Osteoblast (primary cell): ENCODE measurements around the gene AK8. TPM values are rescaled to one million over a fixed set of nuclear protein-coding genes. Genes with fewer than 3 reads are reported as not detected.

ENCODE experiments used
- DNase-seq: peaks from one replicate; pipeline ENCODE4 v3.0.0; 2011; ENCODE audit warnings: low spot score, mixed read lengths; ENCODE audit not compliant: insufficient read length; ENCODE audit errors: missing footprints
- H2AFZ ChIP-seq: 2 replicates; pipeline ENCODE4 v1.6.0; 2011; ENCODE audit warnings: mild to moderate bottlenecking, low read length
- H3K27ac ChIP-seq: 2 replicates; pipeline ENCODE4 v1.5.1; 2011; ENCODE audit warnings: mild to moderate bottlenecking, low read depth, low read length, moderate library complexity
- H3K27me3 ChIP-seq: 2 replicates; pipeline ENCODE4 v1.6.0; 2012; ENCODE audit warnings: mild to moderate bottlenecking, control low read depth, inconsistent platforms, low read length, moderate library complexity; ENCODE audit not compliant: insufficient read depth
- H3K36me3 ChIP-seq: 2 replicates; pipeline ENCODE4 v1.5.1; 2011; ENCODE audit warnings: mild to moderate bottlenecking, low read length, control low read depth, moderate library complexity; ENCODE audit not compliant: insufficient read depth
- H3K4me1 ChIP-seq: 2 replicates; pipeline ENCODE4 v1.5.1; 2011; ENCODE audit warnings: mild to moderate bottlenecking, low read length, control low read depth, moderate library complexity; ENCODE audit not compliant: insufficient read depth
- H3K4me2 ChIP-seq: 2 replicates; pipeline ENCODE4 v1.6.0; 2011; ENCODE audit warnings: mild to moderate bottlenecking, low read length; ENCODE audit not compliant: insufficient read depth
- H3K4me3 ChIP-seq: fragments of 200-600 bp; sonication (generic); 3 replicates; pipeline ENCODE4 v1.5.1; 2012; ENCODE audit warnings: mild to moderate bottlenecking, low read length, inconsistent platforms; ENCODE audit not compliant: insufficient read depth
- H3K79me2 ChIP-seq: 2 replicates; pipeline ENCODE4 v1.6.0; 2012; ENCODE audit warnings: mild to moderate bottlenecking, low read length, control low read depth, inconsistent platforms; ENCODE audit not compliant: insufficient read depth
- H3K9me3 ChIP-seq: 2 replicates; pipeline ENCODE4 v1.5.1; 2011; ENCODE audit warnings: low read depth, low read length, control low read depth
- H4K20me1 ChIP-seq: 2 replicates; pipeline ENCODE4 v1.6.0; 2012; ENCODE audit warnings: mild to moderate bottlenecking, low read length, control low read depth; ENCODE audit not compliant: insufficient read depth
- total RNA-seq: library from RNA; depleted of rRNA; stranded (reverse); fragments of >200 nt; gene quantifications from 2 replicates; pipeline ENCODE4 v1.2.3, GENCODE V29; 2012
- TF ChIP-seq, protein P1 (sequence below): IDR thresholded peaks from 2 replicates; pipeline ENCODE4 v1.5.1; 2011; ENCODE audit warnings: mild to moderate bottlenecking, low read depth, low read length, moderate library complexity; ENCODE audit errors: extremely low read depth

Gene AK8
- total RNA-seq, 1 donor = 1.1 TPM

DNA sequence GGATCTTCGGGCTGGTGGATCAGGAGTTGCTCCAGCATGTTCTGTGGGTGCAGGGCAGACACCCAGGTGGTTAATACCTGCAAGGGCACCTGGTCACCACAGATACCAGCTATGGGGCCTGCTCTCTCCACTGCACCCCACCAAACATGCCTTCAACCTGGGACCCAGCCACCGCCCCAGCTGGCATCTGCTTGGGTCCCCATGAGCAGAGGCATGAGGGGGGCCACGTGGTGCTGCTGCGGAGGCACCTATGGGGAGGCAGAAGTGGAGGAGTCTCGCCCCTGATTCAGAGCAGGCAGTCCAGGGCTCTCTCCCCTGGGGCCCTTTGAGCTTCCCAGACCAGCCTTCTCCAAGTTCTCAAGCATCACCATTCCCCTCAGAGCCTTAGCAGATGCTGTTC is 2.9 kb downstream of the AK8 start:
- Histone ChIP-seq H3K27me3 (peaks cover 4% of the 10 kb centered on the region), H3K36me3 (no peaks in the 10 kb centered on the region), H3K27ac (no peak overlapping the region), H3K4me3 (no peak overlapping the region), H3K9me3 (no peaks in the 10 kb centered on the region), H2AFZ (no peak overlapping the region), H3K4me1 (peaks cover 6% of the 10 kb centered on the region), H4K20me1 (no peaks in the 10 kb centered on the region), H3K79me2 (no peaks in the 10 kb centered on the region), H3K4me2 (no peak overlapping the region)
- peak; percentile 37 for DNase-seq
- TF ChIP-seq, protein P1, sequence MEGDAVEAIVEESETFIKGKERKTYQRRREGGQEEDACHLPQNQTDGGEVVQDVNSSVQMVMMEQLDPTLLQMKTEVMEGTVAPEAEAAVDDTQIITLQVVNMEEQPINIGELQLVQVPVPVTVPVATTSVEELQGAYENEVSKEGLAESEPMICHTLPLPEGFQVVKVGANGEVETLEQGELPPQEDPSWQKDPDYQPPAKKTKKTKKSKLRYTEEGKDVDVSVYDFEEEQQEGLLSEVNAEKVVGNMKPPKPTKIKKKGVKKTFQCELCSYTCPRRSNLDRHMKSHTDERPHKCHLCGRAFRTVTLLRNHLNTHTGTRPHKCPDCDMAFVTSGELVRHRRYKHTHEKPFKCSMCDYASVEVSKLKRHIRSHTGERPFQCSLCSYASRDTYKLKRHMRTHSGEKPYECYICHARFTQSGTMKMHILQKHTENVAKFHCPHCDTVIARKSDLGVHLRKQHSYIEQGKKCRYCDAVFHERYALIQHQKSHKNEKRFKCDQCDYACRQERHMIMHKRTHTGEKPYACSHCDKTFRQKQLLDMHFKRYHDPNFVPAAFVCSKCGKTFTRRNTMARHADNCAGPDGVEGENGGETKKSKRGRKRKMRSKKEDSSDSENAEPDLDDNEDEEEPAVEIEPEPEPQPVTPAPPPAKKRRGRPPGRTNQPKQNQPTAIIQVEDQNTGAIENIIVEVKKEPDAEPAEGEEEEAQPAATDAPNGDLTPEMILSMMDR = no peak

DNA sequence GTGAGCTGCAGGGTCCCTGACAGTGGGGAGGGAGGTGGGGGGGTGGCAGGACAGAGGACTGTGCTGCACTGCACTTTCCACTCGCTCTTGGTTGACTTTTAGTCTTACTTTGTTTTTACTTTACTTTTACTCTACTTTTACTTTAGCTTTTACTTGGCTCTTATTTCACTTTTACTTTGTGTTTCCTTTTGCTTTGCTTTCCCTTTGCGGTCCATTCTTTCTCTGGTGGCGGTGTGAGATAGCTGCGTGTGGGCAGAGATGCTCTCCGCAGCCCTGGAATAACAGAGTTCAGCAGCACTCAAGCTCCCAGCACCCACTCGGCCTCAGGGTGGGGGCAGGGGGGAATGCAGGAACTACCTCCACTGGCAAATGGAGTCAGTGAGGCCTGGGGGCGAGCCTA is 4.7 kb downstream of the AK8 start:
- Histone ChIP-seq H3K9me3 (no peaks in the 10 kb centered on the region), H3K4me3 (no peak overlapping the region), H4K20me1 (no peaks in the 10 kb centered on the region), H3K4me2 (no peak overlapping the region), H3K79me2 (no peaks in the 10 kb centered on the region), H3K4me1 (peaks cover 6% of the 10 kb centered on the region), H2AFZ (peak overlapping the region; percentile 41), H3K27ac (no peak overlapping the region), H3K36me3 (no peaks in the 10 kb centered on the region), H3K27me3 (peaks cover 4% of the 10 kb centered on the region)
- TF ChIP-seq, protein P1 = no peak
- peak; percentile 66 for DNase-seq

DNA sequence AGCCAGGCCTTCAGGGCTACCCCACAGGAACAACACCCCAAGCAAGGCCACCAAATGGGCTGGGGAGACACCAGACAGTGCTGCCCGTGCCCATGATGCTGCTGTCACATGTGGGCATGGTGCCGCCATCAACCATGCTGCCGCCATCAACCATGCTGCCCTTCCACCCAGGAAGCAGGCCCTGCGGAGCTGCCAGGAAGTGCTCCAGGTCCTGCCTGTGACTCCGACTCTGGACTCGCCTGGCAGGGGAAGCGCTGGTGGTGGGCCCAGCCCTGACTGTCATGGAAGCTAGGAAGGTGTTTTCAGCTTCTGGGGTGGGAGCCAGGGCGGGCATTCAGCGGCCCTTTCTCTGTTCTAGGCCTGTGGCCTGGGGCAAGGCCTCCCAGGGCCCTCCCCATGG is 8.8 kb downstream of the AK8 start:
- Histone ChIP-seq H3K4me3 (no peak overlapping the region), H4K20me1 (no peaks in the 10 kb centered on the region), H3K27me3 (peaks cover 4% of the 10 kb centered on the region), H3K36me3 (no peaks in the 10 kb centered on the region), H3K9me3 (no peaks in the 10 kb centered on the region), H3K4me1 (no peaks in the 10 kb centered on the region), H2AFZ (no peak overlapping the region), H3K4me2 (no peak overlapping the region), H3K79me2 (no peaks in the 10 kb centered on the region), H3K27ac (no peak overlapping the region)
- no peak for DNase-seq
- TF ChIP-seq, protein P1 = no peak

DNA sequence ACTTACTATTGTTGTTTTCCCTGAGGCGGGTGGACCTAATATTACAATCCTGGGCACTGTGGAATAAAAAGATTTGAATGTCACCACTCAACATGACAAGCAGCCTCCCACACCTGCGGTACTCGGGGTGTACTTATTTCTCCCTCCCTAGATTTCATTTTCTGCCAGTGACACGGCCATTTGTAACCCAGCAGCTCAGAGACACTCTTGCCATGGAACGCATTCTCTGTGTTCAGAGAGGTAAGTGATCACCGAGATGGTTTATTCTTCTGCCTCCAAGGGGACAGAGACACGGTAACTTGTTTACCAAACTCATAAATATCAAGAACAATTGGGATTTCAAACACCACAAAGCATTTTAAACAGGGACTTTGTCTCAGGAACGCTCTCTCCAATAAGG is 11.2 kb downstream of the AK8 start:
- TF ChIP-seq, protein P1 = no peak
- H3K27ac ChIP-seq = no peak overlapping the region

More for the DNA sequence above, 11.2 kb downstream of the AK8 start:
- H3K4me3 ChIP-seq = no peak overlapping the region
- H4K20me1 ChIP-seq = no peaks in the 10 kb centered on the region
- DNase-seq = no peak
- H2AFZ ChIP-seq = no peak overlapping the region
- no peaks in the 10 kb centered on the region for H3K4me1 ChIP-seq
- H3K9me3 ChIP-seq = no peaks in the 10 kb centered on the region
- peaks cover 3% of the 10 kb centered on the region for H3K27me3 ChIP-seq
- H3K79me2 ChIP-seq = no peaks in the 10 kb centered on the region
- H3K36me3 ChIP-seq = no peaks in the 10 kb centered on the region
- H3K4me2 ChIP-seq = no peak overlapping the region
